Stimulated activated CD8-positive, alpha-beta memory T cell treated with anti-CD3 and anti-CD28 coated beads, Interleukin-7, amount 100 ng/mL, for 1 hour (primary cell): Measurements from ENCODE around the gene TGFBI.
A peak's percentile ranks its signal among the peaks of the same experiment; 100 is the strongest.

Experiments
- DNase-seq, 2 donors: peaks; one replicate each; pipeline ENCODE4 v3.0.0-alpha.2; 2020; ENCODE audit warnings: low read depth in 2 of 2

The TGFBI gene

GRCh38 chr5:136063778-136064465 is 35.1 kb downstream of the TGFBI start:
- no peak for DNase-seq

- no peak for DNase-seq
Observed at GRCh38 chr5:136064510-136064909, 35.7 kb downstream of the TGFBI start.

- DNase-seq = no peak
Observed at GRCh38 chr5:136065588-136065987, 36.8 kb downstream of the TGFBI start.

- no peak for DNase-seq
Observed at GRCh38 chr5:136066661-136067271, 38.0 kb downstream of the TGFBI start.

GRCh38 chr5:136067422-136067821 is 38.6 kb downstream of the TGFBI start:
- DNase-seq = no peak

- no peak for DNase-seq
Observed at GRCh38 chr5:136070486-136071285, 41.9 kb downstream of the TGFBI start.

GRCh38 chr5:136073714-136074529 is 45.1 kb downstream of the TGFBI start:
- no peak for DNase-seq

- no peak for DNase-seq
Observed at GRCh38 chr5:136075466-136075891, 46.7 kb downstream of the TGFBI start.

GRCh38 chr5:136076067-136076466 is 47.3 kb downstream of the TGFBI start:
- no peak for DNase-seq

- no peak for DNase-seq
Observed at GRCh38 chr5:136076881-136077445, 48.2 kb downstream of the TGFBI start.

GRCh38 chr5:136079195-136079985 is 50.6 kb downstream of the TGFBI start:
- DNase-seq = no peak

GRCh38 chr5:136080113-136080482 is 51.3 kb downstream of the TGFBI start:
- no peak for DNase-seq

- peak in 1 of 2 donors; percentile 5 for DNase-seq
Observed at GRCh38 chr5:136080483-136081216, 51.9 kb downstream of the TGFBI start.

- DNase-seq = no peak
Observed at GRCh38 chr5:136081217-136081591, 52.4 kb downstream of the TGFBI start.

- DNase-seq = peak in 1 of 2 donors; percentile 43
Observed at GRCh38 chr5:136082390-136083193, 53.8 kb downstream of the TGFBI start.

- DNase-seq = no peak
Observed at GRCh38 chr5:136084698-136085097, 55.9 kb downstream of the TGFBI start.

GRCh38 chr5:136086783-136087566 is 58.2 kb downstream of the TGFBI start:
- DNase-seq = no peak
